Vagina (tissue), 2 donors: ENCODE data around the gene DCUN1D2. TPM values are rescaled to one million over a fixed set of nuclear protein-coding genes. Genes with fewer than 3 reads are reported as not detected.

Experiments used
- DNase-seq, 2 donors: peaks; one replicate each; pipeline ENCODE4 v3.0.0-alpha.2; 2017; ENCODE audit errors: extremely low spot score in 2 of 2
- H3K27ac ChIP-seq: fragments of 200-600 bp; sonication (generic); one replicate; pipeline ENCODE4 v1.5.1; 2019
- H3K27me3 ChIP-seq: fragments of 200-600 bp; sonication (generic); one replicate; pipeline ENCODE4 v1.5.1; 2019
- H3K36me3 ChIP-seq, 2 donors: fragments of 200-600 bp; sonication (generic); one replicate each; pipeline ENCODE4 v1.5.1; 2017 to 2019
- H3K4me1 ChIP-seq: fragments of 200-600 bp; sonication (generic); one replicate; pipeline ENCODE4 v1.5.1; 2019
- H3K4me3 ChIP-seq, 2 donors: fragments of 200-600 bp; sonication (generic); 1 replicate in 1 of 2; 2 replicates in 1 of 2; pipeline ENCODE4 v1.5.1; 2016 to 2019
- H3K9me3 ChIP-seq: fragments of 200-600 bp; sonication (generic); one replicate; pipeline ENCODE4 v1.5.1; 2019
- CTCF ChIP-seq, 3 experiments: fragments of 450-650 bp in 2 of 3; fragments of 200-600 bp in 1 of 3; sonication (generic) in 1 of 3; IDR thresholded peaks; one replicate each; pipeline ENCODE4 v1.5.1; 2017 to 2019; ENCODE audit warnings: antibody characterized with exemption in 3 of 3, mild to moderate bottlenecking in 2 of 3, moderate library complexity in 2 of 3
- POLR2A ChIP-seq, 2 donors: fragments of 450-650 bp; IDR thresholded peaks; one replicate each; pipeline ENCODE4 v1.6.1; 2017; ENCODE audit warnings: antibody characterized with exemption in 2 of 2, mild to moderate bottlenecking in 2 of 2, moderate library complexity in 2 of 2
- POLR2AphosphoS5 ChIP-seq, 2 donors: sonication (generic); formaldehyde crosslinking; IDR thresholded peaks; one replicate each; pipeline ENCODE4 v1.9.0; 2017; ENCODE audit warnings: antibody characterized with exemption in 2 of 2, mild to moderate bottlenecking in 2 of 2, low read depth in 1 of 2; ENCODE audit not compliant: insufficient read depth in 1 of 2
- intact Hi-C: fragments of 100-400 bp; cut with DNase I; formaldehyde crosslinking; loops from one replicate; pipeline ENCODE4 v1.15.1; 2023
- total RNA-seq: library from RNA; depleted of rRNA; stranded (reverse); fragments of >200 nt; gene quantifications from one replicate; pipeline ENCODE4 v1.2.3, GENCODE V29; 2016

The DCUN1D2 gene
- total RNA-seq, 1 donor from 2014 or later: 13.3 TPM

- H3K27ac ChIP-seq: no peak overlapping the region
- H3K27me3 ChIP-seq: no peaks in the 10 kb centered on the region
- peaks cover 0 to 28% of the 10 kb centered on the region in 2 donors for H3K36me3 ChIP-seq
- TF ChIP-seq POLR2AphosphoS5 (IDR thresholded peaks at IDR 0.05; ENCODE audit: insufficient read depth in 1 of 2, low read depth in 1 of 2): no peak
- TF ChIP-seq CTCF (IDR thresholded peaks at IDR 0.05): no peak
- no peak for TF ChIP-seq POLR2A (IDR thresholded peaks at IDR 0.05)
- DNase-seq: no peak
- intact Hi-C loops: no loop called here
- no peak overlapping the region for H3K4me3 ChIP-seq
- H3K4me1 ChIP-seq: no peaks in the 10 kb centered on the region
- no peaks in the 10 kb centered on the region for H3K9me3 ChIP-seq
Measured at GRCh38 chr13:113511361-113511760, 20.9 kb upstream of the DCUN1D2 start.

- no peak for DNase-seq
- no peaks in the 10 kb centered on the region for H3K9me3 ChIP-seq
- H3K4me1 ChIP-seq: no peaks in the 10 kb centered on the region
- TF ChIP-seq CTCF (IDR thresholded peaks at IDR 0.05): no peak
- no peak for TF ChIP-seq POLR2AphosphoS5 (IDR thresholded peaks at IDR 0.05; ENCODE audit: insufficient read depth in 1 of 2, low read depth in 1 of 2)
- TF ChIP-seq POLR2A (IDR thresholded peaks at IDR 0.05): no peak
- H3K4me3 ChIP-seq: no peak overlapping the region
- H3K27ac ChIP-seq: no peak overlapping the region
- peaks cover 0 to 28% of the 10 kb centered on the region in 2 donors for H3K36me3 ChIP-seq
- intact Hi-C loops: no loop called here
- no peaks in the 10 kb centered on the region for H3K27me3 ChIP-seq
Measured at GRCh38 chr13:113510871-113511270, 20.4 kb upstream of the DCUN1D2 start.

GRCh38 chr13:113509989-113510388 lies 19.5 kb upstream of the DCUN1D2 start:
- Histone ChIP-seq H3K27me3 (no peaks in the 10 kb centered on the region), H3K4me3 (no peak overlapping the region), H3K9me3 (no peaks in the 10 kb centered on the region), H3K27ac (no peak overlapping the region), H3K4me1 (no peaks in the 10 kb centered on the region), H3K36me3 (peaks cover 0 to 23% of the 10 kb centered on the region in 2 donors)
- DNase-seq: no peak
- intact Hi-C loops: no loop called here
- TF ChIP-seq POLR2AphosphoS5 (IDR thresholded peaks at IDR 0.05; ENCODE audit: insufficient read depth in 1 of 2, low read depth in 1 of 2) (no peak), POLR2A (IDR thresholded peaks at IDR 0.05) (no peak), CTCF (IDR thresholded peaks at IDR 0.05) (no peak)

- Histone ChIP-seq H3K27ac (no peak overlapping the region), H3K27me3 (no peaks in the 10 kb centered on the region), H3K36me3 (peaks cover 0 to 33% of the 10 kb centered on the region in 2 donors), H3K4me1 (no peaks in the 10 kb centered on the region), H3K4me3 (no peak overlapping the region), H3K9me3 (no peaks in the 10 kb centered on the region)
- intact Hi-C loops: no loop called here
- DNase-seq: no peak
- TF ChIP-seq POLR2AphosphoS5 (IDR thresholded peaks at IDR 0.05; ENCODE audit: insufficient read depth in 1 of 2, low read depth in 1 of 2): no peak
- no peak for TF ChIP-seq CTCF (IDR thresholded peaks at IDR 0.05)
- TF ChIP-seq POLR2A (IDR thresholded peaks at IDR 0.05): no peak
Measured at GRCh38 chr13:113508521-113509254, 18.2 kb upstream of the DCUN1D2 start.
